HG03139 (cell line): ENCODE measurements around the gene ZCCHC18.
"Not testable (repeated sequence)": the region's sequence is repeated elsewhere in the genome, so short reads cannot be mapped to it uniquely, and the experiment has no call there.

ENCODE experiments used
- ATAC-seq: cut with Tn5 transposase; IDR thresholded peaks from one replicate; pipeline ENCODE4 v1.9.1; 2021; ENCODE audit not compliant: unreplicated experiment

ZCCHC18 gene

DNA sequence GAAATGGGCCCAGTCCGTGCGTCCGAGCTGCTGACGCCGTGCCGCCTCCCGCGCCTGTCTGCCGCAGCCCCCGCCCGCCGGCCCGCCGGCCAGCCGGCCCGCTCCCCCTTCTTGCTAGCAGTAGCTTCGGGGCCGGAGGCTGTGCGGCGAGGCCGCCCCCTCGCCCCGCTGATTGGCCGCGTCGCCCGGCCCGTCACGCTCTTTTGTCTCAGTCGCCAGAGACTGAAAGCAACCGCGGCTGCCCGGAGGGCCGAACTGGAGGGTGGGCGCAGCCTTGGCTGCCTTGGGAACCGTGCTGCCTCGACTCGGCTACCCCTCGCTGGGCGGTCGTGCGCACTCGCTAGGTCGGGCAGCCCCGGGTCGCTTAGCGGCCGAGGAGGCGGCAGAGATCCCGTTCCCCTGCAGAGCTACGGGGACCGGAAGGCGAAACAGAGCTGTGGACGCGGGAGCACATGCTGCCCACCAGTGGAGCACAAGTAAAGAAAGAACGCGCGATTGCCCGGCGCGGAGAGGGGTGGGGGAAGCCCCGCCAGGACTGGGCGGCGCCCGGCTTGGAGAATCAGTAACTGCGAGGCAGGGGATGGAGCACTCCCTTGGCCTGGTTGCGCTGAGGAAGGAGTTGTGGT is at the start of gene ZCCHC18:
TSS of gene ZCCHC18 (plus strand) at position 198 of the 626 bp plus-strand sequence. CDS start 1,589 bp downstream, outside the sequence.
- ATAC-seq: peak; percentile 67

DNA sequence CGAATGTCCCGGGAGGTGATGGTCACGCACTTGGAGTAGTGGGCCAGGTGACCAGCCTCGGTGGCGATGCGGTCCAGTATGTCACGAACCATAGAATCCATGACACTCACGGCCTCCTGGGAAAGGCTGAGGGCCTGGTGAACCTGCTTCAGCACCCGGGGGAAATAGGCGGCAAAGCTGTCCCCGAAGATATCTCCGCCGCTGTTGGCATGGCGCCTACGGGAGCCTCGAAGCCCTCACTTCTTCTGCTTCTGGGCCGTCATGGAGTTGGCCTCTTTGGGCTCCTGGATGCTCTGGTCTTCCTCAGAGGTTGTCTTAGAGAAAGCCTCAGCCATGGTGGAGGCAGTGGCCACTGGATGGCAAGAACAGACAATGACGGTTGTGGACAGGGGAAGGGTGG is 49.7 kb upstream of the ZCCHC18 start:
- ATAC-seq: not testable (repeated sequence)

DNA sequence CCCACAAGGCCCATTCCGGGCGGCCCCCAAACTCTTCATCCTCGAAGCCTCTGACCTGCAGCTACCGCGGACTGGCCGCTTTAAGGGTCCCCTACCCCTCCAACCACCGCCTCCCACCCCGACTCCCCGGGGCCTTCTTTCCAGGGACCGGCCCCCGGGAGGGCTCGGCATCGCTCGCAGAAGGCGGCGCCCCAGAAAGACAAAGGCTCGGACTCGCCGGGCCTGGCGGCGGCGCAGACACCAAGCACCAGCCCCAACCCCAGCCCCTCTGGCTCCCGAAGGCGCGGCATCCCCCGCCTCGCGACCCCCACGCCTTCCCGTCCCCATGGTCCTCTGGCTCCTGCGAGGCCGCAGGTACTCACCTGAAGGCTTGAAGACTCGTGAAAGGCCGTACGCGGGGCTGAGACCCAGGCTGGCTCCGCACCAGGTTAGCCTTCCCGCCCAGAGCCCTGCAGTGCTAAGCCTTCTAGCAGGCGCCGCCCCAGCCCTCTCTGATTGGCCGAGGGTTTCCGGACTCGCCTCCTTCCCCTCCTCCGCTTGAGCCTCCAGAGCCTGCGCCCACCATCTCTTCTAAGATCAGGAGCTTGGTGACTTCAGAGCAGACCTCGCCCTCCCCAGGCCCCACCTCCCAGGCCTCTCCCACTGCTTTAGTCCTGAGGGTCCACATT is 36.4 kb upstream of the ZCCHC18 start, which contains the start of gene TMSB15C:
TSS of gene TMSB15C (minus strand) at position 459 of the 668 bp plus-strand sequence.
- ATAC-seq: peak; percentile 100

DNA sequence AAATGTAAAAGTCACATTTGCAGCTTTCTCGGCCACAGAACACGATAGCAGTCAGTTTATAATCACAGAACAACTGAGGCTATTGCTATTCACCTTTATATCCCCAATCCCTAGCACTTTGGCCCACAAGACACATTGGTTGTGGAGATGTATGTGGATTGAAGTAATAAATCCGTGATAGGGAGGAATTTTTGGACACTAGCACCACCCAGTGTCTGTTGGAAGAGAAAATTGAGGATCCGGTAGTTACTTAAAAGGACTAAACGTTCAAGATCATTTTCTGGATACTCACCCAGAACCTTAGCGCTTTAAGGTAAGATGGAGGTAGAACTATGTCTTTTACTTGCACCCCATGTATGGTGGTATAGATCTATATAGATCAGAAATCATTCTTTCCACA is 34.5 kb upstream of the ZCCHC18 start:
- not testable (repeated sequence) for ATAC-seq

DNA sequence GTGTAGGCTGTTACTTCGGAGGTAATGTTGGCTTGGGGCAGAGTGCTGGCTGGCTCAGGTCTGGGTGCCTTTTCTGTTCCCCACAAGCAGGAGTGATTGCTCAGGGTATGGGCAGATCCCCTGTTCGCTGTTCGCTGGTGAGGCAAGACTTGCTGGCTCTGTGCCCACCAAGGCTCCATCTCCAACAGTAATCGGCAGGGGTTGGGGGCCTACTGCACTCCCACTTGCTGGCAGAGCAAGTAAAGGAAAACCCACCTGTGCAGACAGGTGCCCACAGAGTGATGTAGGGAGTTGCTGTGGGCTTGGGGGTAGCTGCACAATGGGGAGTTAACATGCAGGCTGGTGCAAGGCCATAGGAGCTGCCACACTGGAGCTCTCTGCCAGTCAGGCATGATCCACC is 28.3 kb upstream of the ZCCHC18 start:
- ATAC-seq: no peak

DNA sequence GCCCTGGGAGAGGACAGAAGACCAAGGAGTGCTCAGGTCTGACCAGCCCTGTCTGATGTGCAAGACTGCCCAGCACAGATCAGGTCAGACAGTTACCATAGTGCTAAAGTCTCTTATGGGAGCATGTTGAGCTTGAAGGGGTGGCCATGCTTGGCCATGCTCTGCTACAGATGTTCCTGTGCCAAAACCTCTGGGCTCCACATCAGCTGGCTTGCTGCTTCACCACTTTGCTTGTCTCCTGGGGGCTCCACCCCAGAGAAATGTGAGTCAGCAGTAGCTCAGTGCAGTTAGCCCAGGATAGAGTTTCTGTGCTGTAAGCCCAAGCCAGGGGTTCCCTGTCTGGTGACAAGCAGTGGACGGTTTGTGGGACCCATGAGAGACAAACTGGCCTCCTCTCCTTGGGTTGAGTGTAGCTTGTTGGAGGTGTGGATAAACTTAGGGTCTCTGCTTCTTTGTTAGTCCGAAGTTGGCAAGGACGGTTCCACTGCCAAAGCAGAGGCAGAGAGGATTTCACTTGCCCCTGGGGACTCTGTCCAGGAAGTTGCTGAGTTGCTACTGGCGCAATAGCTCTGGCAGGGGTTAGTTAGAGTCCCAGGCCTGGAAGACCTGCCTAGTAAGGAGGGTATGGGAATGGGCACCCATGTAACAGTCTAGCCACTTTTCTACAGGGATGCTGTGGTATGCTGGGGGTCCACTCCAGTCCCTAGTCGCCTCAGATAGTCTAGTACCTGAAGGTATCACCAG is 27.6 kb upstream of the ZCCHC18 start:
- no peak for ATAC-seq

DNA sequence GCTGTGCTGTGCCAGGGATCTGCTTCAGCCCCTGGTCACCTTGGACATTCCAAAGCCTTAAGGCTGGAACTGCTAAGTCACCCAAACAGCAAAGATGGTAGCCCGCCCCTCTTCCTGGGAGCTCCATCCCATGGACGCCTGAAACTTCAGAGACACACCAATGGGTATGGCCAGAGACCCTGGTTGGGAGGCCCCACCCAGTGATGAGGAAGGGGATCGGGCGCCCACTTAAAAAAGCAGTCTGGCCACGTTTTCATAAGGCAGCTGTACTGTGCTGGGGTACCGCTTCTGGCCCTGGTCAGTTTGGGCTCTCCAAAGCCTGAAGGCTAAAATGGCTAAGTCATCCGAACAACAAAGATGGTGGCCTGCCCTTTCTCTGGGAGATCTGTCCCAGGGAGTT is 26.8 kb upstream of the ZCCHC18 start:
- no peak for ATAC-seq

DNA sequence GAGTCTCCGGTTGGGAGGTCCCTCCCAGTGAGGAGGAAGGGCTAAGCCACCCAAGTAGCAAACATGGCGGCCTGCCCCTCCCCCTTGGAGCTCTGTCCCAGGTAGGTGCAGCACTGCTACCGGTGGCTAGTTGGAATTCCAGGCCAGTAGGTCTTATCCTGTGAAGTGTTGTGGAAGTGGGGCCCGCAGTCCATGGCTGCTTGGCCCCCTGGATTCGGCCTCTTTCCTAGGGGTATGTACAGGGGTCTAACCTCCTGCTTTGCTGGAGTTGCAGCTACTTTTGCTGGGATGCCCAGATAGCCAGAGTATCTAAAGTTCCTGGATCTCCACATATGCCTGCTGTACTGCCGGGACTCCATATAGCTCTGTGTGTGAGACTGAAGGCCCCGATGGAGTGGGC is 26.4 kb upstream of the ZCCHC18 start:
- no peak for ATAC-seq

DNA sequence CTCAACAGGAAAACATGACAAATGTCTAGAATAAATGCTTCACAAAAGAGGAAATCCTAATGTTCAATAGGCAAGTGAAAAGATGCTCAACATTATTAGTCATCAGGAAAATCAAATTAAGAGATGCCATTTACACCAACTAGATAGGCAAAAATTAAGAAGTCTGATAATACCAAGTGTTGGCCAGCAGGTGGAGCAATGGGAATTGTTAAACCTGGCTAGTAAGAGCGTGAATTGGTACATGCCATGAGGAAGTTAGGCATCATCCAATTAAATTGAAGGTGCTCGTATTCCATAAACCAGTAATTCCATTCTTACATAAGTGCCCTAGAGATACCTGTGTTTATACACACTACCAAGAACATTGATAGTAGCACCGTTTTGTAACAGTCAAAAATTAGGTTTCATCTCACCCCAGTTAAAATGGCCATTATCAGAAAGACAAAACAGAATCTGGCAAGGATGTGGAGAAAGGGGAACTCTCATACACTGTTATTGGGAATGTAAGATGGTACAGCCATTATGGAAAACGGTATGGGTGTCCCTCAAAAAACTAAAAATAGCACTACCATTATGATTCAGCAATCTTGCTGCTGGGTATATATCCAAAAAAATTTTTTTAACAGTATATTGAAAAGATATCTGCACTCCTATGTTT is 14.0 kb upstream of the ZCCHC18 start:
- ATAC-seq: no peak

DNA sequence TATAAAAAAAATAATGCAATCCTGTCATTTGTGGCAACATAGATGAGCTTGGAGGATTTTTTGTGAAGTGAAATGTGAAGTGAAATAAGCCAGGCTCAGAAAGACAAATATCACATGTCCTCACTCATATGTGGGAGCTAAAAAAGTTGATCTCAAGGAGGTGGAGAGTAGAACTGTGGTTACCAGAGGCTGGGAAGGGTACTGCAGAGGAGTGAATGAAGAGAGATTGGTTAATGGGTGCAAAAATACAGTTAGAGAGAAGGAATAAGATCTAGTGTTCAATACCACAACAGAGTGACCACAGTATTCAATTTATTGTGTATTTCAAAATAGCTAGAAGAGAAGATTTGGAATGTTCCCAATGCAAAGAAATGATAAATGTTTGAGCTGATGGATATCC is 13.4 kb upstream of the ZCCHC18 start:
- ATAC-seq: no peak

DNA sequence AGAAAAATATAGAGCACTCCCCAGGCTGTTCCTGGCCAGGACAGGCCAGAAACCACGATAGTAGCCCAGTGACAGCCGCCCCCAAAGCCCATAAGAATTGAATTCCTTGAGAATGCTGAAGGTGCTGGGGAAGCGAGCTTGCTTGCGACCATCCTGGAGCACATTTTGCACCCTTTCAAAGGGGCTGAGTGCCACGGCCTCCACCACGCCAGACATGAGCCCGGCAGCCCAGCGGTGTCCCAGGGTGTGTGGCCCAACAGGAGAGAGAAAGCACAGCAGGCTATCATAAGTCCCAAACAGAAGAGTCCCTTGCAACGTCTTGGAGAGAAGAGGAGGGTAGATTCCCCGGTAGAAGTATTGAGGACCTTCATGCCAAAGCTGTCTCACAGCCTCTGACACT is 7.6 kb upstream of the ZCCHC18 start:
- no peak for ATAC-seq

DNA sequence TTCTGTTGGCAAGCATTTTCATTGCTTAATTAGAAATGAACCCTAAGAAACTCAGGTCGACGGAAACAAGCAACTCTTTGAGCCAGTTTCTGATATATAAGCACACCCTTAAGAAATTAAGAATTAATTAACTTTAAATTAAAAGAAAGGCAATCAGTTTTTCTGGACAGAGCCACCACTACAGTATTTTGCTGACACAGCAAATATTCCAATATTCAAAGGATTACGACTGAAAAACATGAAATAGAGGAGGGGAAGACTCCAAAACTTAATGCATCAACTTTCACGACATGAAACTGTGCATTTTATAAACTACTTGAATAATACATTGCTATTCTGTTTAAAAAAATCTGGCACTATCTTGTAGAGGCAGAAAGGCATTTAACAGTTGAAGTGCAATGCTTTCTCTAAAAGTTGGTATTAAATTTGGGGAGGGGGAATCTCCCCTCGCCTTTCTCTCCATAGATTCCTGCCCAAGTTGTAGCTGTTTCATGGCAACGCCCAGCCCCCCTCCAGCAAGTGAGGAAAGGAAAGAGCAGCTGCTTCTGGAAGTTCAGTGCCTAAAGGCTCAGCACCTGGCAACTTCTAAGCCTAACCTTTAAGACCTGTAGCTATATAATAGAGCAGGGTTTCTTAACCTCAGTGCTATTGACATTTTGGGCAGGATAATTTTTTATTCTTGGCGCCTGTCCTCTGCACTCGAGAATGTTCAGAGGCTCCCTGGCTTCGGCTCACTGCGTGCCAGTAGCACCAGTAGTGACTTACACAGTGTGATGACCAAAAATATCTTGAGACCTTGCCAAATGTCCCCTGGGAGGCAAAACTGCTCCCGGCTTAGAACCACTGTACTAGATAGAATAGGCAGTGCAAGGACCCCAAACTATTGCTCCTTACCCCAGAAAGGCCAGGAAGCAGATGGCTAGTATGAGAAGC is 6.7 kb upstream of the ZCCHC18 start:
- no peak for ATAC-seq

DNA sequence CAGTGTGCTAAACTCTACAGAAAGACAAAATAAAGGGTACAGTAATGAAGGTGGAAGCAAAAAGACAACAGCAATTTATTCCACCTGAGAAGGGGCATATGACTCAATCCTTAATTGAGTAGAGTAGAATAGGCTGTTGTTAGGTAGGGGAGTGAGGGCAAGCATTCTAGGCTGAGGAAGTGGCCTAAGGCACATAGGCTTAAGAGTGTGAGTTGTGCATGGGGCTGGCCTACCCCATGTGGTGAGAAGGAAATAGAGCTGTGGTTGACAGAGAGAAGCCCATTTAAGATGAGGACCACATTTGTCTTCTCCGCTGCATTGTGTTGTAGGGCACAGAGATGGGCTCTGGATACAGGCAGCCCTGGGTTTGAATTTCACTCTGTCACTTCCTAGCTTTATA is 3.4 kb upstream of the ZCCHC18 start:
- ATAC-seq: no peak

DNA sequence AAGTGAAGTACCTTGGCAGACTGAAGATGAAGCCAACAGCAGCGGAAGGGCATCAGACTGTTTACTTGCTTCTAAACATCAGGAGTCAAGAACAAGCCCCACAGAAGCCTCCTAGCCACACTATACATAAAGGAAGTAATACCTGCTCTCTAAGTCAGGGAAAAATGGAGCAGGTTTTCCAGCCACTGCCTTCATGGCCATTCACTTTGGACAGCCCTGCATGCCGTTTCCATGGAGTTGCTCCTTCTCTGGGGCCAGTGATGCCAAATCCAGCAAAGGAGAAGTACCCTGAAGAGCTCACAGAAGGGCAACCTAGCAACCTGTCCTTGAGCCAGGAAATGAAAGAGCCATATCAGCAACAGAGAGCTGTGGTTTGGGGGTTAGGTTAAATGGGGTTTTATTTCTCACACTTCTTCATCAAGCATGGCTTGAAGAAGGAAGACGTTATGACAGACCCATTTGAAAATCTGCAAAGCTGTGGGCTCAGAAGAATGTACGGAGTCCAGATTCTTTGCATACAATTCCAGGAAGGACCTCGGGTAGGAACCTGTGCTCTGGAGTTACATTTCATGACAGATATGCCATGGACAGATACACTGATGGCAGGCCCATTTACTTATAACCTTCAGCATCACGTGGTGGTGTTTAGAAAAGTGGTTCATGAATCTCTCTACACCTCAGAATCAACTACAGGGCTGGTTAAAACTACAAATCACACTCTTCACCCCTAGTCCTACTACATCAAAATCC is 1.7 kb upstream of the ZCCHC18 start:
- ATAC-seq: peak; percentile 46

DNA sequence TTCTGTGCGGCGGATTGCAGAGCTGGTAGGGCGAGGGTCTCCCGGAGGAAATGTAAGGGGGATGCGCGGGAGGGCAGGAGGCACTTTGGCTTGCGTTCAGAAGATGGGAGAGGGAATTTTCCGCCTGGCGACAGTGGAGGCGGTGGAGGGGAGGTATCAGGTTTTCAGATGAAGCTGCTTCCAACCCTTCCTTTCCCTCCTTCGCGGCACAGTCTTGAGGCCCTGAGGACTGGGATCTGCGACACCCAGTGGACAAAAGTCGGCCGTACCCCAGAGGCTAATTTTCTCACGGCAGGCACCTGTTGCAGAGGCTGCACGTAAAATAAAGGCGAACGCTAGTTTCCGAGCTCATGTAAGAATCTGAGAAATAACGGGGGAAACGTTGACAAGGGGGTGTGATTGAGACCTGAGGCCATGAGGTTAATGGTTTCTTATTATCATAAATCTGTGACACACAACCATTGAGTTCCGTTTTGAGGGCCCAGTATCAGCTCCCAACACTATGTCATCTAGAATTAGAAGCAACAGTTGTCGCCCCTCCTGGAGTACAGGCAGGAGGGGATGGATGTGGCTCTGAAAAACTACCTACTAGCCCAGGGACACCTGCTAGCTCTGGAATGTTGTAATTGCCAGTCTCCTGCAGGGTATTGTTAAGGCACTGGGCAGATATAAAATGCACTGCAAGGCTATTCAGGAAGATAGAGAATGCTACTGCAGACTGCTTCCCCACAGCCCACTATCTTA is 1.1 kb downstream of the ZCCHC18 start:
- ATAC-seq: peak; percentile 44

DNA sequence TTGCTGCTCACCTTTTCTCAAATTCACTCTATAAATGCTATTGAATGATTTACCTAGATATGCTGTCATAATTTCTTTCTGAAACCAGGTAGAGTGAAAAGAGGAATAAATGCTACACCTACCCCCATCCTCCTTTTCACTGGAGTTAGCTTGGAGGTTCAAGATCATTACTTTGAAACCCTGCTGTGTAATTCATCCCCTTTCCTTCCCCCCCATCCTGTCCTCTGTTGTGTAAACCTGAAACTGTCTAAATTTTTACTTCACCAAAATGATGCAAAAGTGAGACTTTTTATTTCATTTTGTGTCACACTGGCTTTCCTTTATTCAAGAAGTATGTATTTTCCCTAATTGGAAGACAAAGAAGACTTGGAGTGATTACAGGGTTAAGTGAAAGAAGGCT is 5.4 kb downstream of the ZCCHC18 start:
- ATAC-seq: no peak

DNA sequence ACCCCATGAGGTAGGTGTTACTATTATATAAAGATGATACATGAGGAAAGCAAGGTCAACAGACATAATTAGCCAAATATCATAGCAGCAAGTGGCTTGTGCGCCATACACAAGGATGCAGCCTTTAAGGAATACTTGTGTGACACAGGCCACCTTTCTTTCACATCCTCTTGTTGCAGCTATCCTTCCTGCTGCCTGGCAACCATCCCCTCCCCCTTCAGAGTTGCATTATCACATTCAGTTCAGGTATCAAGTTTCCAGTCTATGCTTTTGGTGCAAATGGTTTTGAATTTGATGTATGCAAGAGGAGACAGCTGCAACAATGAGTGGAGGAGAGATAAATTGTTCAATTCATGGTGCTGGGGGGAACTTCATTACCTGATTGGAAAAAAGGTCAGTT is 6.4 kb downstream of the ZCCHC18 start:
- ATAC-seq: no peak

DNA sequence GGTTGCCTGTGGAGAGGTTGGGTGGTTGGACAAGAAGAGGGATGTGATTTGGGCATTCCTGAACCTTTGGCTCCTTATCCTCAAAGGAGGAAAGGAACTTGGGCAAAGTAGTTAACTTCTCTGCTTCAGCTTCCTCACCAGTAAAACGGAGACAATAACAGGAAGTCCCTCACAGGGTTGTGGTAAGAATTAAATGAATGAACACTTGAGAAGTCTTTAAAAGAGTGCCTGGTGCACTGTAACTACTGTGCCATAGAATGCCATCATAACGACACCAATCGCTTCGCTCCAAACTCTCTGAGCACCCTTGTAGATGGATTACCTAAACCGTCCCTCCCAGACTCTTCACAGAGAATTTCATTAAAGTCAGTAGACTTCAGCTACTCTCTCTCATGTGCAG is 10.5 kb downstream of the ZCCHC18 start:
- ATAC-seq: peak; percentile 53

DNA sequence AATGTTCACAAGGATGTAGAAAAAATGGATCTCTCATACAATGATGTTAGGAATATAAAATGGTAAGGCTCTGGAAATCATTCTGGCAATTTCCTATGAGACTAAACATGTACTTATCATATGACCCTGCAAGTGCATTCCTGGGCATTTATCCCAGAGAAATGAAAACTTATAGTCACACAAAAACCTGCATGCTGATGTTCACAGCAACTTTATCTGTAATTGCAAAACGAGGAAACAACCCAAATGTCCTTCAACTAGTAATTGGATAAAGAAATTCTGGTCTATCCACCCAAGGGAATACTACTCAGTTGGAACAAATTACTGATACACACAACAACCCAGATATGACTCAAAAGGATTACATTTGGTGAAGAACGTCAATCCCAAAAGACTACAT is 14.5 kb downstream of the ZCCHC18 start:
- ATAC-seq: no peak
